ENCODE measurements around the gene APOL1. TPM values are rescaled to one million over a fixed set of nuclear protein-coding genes. Genes with fewer than 3 reads are reported as not detected.
"Not testable (repeated sequence)": the region's sequence is repeated elsewhere in the genome, so short reads cannot be mapped to it uniquely, and the experiment has no call there.

Gene APOL1
- total RNA-seq, 1 donor from 2014 or later: 0.12 TPM

- H3K4me1 Mint-ChIP-seq (ENCODE audit: low read depth): peaks cover 5% of the 10 kb centered on the region
- no peak overlapping the region for H3K27ac Mint-ChIP-seq
- no peak for DNase-seq (ENCODE audit: low spot score, unreplicated experiment)
- H3K27me3 Mint-ChIP-seq: no peaks in the 10 kb centered on the region
- no peaks in the 10 kb centered on the region for H3K36me3 Mint-ChIP-seq (ENCODE audit: insufficient read depth)
- peaks cover 5% of the 10 kb centered on the region for H3K9me3 Mint-ChIP-seq (ENCODE audit: low read depth)
- no peak overlapping the region for H3K4me3 Mint-ChIP-seq (ENCODE audit: low read depth)
- TF ChIP-seq, protein P1, sequence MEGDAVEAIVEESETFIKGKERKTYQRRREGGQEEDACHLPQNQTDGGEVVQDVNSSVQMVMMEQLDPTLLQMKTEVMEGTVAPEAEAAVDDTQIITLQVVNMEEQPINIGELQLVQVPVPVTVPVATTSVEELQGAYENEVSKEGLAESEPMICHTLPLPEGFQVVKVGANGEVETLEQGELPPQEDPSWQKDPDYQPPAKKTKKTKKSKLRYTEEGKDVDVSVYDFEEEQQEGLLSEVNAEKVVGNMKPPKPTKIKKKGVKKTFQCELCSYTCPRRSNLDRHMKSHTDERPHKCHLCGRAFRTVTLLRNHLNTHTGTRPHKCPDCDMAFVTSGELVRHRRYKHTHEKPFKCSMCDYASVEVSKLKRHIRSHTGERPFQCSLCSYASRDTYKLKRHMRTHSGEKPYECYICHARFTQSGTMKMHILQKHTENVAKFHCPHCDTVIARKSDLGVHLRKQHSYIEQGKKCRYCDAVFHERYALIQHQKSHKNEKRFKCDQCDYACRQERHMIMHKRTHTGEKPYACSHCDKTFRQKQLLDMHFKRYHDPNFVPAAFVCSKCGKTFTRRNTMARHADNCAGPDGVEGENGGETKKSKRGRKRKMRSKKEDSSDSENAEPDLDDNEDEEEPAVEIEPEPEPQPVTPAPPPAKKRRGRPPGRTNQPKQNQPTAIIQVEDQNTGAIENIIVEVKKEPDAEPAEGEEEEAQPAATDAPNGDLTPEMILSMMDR (IDR thresholded peaks at IDR 0.05; ENCODE audit: unreplicated experiment): no peak
Observed at GRCh38 chr22:36253523-36254490, 874 bp downstream of the APOL1 start.

DNA sequence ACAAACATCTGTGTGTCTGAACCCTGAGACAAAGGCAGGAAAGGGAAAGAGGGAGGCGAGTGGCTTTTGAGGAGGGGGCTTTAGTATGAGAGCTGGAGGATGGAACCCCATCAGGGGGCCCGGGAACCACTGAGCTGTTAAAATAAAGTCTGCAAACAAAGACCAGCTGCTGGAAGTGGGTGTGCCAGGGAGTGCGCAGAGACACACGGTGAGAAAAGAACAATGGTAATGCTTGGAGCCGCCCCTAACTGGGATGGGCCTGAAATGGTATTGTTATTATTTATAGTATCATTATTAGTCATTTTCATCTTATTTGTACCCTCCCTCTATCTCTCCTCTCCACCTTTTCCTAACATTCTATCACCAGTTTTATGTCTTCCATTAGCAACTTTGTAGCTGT is 2.6 kb downstream of the APOL1 start:
- DNase-seq (ENCODE audit: low spot score, unreplicated experiment); H3K4me3 Mint-ChIP-seq (ENCODE audit: low read depth); H3K27me3 Mint-ChIP-seq; H3K27ac Mint-ChIP-seq; H3K9me3 Mint-ChIP-seq (ENCODE audit: low read depth); H3K36me3 Mint-ChIP-seq (ENCODE audit: insufficient read depth): not testable (repeated sequence)
- H3K4me1 Mint-ChIP-seq (ENCODE audit: low read depth): peaks cover 14% of the 10 kb centered on the region

DNA sequence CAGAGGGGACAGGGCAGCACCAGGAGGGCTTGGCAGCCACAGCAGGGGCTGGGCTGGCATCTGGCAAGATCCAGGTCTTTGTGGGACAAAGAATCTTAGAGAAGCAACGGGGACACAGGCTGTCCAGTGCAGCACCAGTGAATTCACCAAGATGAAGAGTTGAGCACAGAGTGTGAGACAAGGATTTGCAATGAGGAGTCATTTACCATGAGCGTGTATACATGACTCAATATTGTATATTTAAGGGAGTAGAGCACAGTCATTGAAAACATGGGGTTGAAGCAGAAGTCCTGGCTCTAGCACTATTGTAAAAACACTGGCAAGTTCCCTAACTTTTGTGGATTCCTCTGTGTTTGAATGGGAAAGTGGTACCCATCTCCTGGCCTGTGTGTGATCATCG is 3.5 kb downstream of the APOL1 start:
- Mint-ChIP-seq H3K4me1 (ENCODE audit: low read depth) (peaks cover 14% of the 10 kb centered on the region), H3K27me3 (no peaks in the 10 kb centered on the region), H3K27ac (no peak overlapping the region), H3K9me3 (ENCODE audit: low read depth) (no peaks in the 10 kb centered on the region), H3K36me3 (ENCODE audit: insufficient read depth) (no peaks in the 10 kb centered on the region), H3K4me3 (ENCODE audit: low read depth) (no peak overlapping the region)
- TF ChIP-seq, protein P1 (IDR thresholded peaks at IDR 0.05; ENCODE audit: unreplicated experiment): no peak
- DNase-seq (ENCODE audit: low spot score, unreplicated experiment): no peak

DNA sequence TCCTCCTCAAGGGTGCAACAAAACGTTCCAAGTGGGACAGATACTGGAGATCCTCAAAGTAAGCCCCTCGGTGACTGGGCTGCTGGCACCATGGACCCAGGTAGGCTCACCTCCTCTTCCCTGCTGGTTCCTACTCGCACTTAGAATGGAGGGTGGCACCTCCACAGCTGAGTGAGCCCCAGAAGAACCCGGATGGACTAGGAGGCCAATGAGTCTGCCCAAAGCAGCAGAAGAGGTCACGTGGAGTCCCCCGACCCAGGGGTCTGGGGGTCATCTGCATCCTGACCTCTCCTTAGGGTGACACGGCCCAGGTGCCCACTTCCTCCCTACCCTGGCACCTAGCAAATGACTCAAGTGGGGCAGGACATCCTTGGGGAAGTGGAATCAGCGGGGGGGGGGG is 4.4 kb downstream of the APOL1 start:
- no peak overlapping the region for H3K27ac Mint-ChIP-seq
- H3K9me3 Mint-ChIP-seq (ENCODE audit: low read depth): no peaks in the 10 kb centered on the region
- H3K36me3 Mint-ChIP-seq (ENCODE audit: insufficient read depth): no peaks in the 10 kb centered on the region
- no peaks in the 10 kb centered on the region for H3K27me3 Mint-ChIP-seq
- H3K4me3 Mint-ChIP-seq (ENCODE audit: low read depth): no peak overlapping the region
- DNase-seq (ENCODE audit: low spot score, unreplicated experiment): no peak
- peaks cover 14% of the 10 kb centered on the region for H3K4me1 Mint-ChIP-seq (ENCODE audit: low read depth)
- TF ChIP-seq, protein P1 (IDR thresholded peaks at IDR 0.05; ENCODE audit: unreplicated experiment): no peak

DNA sequence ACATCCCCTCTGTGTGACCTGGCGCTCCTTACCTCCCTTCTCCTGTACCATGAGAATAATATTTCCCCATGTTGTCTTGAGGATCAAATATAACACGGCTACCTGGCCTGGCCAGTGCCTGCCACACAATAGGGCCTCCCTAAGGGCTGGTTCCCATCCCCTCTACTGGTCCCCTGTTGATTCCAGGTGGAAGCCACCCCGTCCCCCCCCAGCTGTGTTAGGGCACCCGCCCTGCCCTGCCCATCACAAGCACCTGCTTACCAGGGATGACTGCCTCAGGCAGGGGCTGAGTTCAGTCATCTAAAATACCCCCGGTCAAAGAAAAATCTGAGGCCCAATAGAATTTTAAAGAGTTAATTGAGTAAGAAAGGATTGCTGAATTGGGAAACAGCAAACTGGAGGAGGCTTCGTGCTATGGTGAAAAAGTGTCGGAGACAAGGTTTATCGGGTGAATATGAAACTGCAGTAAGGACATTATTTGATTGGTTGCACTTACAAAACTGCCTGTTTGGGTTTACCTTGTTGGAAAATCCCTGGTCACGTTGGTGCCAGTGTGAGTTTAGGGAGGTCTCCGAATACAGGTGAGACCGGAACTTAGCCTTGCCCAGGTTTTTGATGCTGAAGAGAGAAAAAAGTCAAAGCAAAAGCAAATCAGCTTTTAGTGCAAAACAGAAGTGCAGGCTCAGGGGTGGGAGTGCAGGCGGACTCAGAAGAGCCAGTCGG is 5.2 kb downstream of the APOL1 start:
- no peak for DNase-seq (ENCODE audit: low spot score, unreplicated experiment)
- peaks cover 14% of the 10 kb centered on the region for H3K4me1 Mint-ChIP-seq (ENCODE audit: low read depth)
- TF ChIP-seq, protein P1 (IDR thresholded peaks at IDR 0.05; ENCODE audit: unreplicated experiment): no peak
- peak overlapping the region; percentile 85 for H3K27ac Mint-ChIP-seq
- H3K36me3 Mint-ChIP-seq (ENCODE audit: insufficient read depth): no peaks in the 10 kb centered on the region
- no peak overlapping the region for H3K4me3 Mint-ChIP-seq (ENCODE audit: low read depth)
- H3K9me3 Mint-ChIP-seq (ENCODE audit: low read depth): no peaks in the 10 kb centered on the region
- H3K27me3 Mint-ChIP-seq: no peaks in the 10 kb centered on the region
